ENCODE results near the gene SEPHS1.

GRCh38 chr10:13268841-13269240 lies 79.3 kb downstream of the SEPHS1 start:
- TF ChIP-seq, protein P1, sequence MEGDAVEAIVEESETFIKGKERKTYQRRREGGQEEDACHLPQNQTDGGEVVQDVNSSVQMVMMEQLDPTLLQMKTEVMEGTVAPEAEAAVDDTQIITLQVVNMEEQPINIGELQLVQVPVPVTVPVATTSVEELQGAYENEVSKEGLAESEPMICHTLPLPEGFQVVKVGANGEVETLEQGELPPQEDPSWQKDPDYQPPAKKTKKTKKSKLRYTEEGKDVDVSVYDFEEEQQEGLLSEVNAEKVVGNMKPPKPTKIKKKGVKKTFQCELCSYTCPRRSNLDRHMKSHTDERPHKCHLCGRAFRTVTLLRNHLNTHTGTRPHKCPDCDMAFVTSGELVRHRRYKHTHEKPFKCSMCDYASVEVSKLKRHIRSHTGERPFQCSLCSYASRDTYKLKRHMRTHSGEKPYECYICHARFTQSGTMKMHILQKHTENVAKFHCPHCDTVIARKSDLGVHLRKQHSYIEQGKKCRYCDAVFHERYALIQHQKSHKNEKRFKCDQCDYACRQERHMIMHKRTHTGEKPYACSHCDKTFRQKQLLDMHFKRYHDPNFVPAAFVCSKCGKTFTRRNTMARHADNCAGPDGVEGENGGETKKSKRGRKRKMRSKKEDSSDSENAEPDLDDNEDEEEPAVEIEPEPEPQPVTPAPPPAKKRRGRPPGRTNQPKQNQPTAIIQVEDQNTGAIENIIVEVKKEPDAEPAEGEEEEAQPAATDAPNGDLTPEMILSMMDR (IDR thresholded peaks at IDR 0.05) = no peak
- no peak for TF ChIP-seq POLR2A (IDR thresholded peaks at IDR 0.05)
